Measurements from ENCODE around the gene RORC.

GRCh38 chr1:151760597-151761385, 70.8 kb downstream of the RORC start:
- no peak for TF ChIP-seq CTCF (IDR thresholded peaks at IDR 0.05; ENCODE audit: low read depth, low read length)
- no peak for TF ChIP-seq POLR2A (IDR thresholded peaks at IDR 0.05; ENCODE audit: extremely low read depth, insufficient read length)
